Measurements from ENCODE around the gene PTPRT. TPM values are rescaled to one million over a fixed set of nuclear protein-coding genes. Genes with fewer than 3 reads are reported as not detected.

PTPRT gene
- polyA plus RNA-seq, 1 of the 3 experiments (the other 2 are of a cell fraction): not detected

- no peaks in the 10 kb centered on the region for H3K4me1 ChIP-seq (ENCODE audit: control insufficient read depth in 1 of 2, insufficient read depth in 2 of 2, low read depth in 1 of 2, low read length in 1 of 2)
- no peaks in the 10 kb centered on the region for H3F3A ChIP-seq (replicated peaks; ENCODE audit: insufficient read depth)
- no peak overlapping the region for H3K9ac ChIP-seq
- ChIA-PET POLR2A (no interaction called here), CTCF (interaction anchor here (1.0 kb wide), 1 partner anchor 23 kb away, joined by 4 read pairs; no protein-coding TSS in a partner anchor)
- no peaks in the 10 kb centered on the region for H4K20me1 ChIP-seq (ENCODE audit: insufficient read depth)
- H3K79me2 ChIP-seq (ENCODE audit: insufficient read depth): no peaks in the 10 kb centered on the region
- no peaks in the 10 kb centered on the region; the same call in 1 of the 2 replicates for H3K9me3 ChIP-seq
- no peak overlapping the region for H3K4me3 ChIP-seq (ENCODE audit: low read depth in 2 of 2, low read length in 1 of 2)
- no peak overlapping the region for H3K4me2 ChIP-seq
- H3K9me2 ChIP-seq: no peaks in the 10 kb centered on the region
- WGBS (ENCODE audit: low lambda C conversion rate): 5% methylated on average over 6 of the region's 10 CpGs
- H2AFZ ChIP-seq (ENCODE audit: low read depth): no peak overlapping the region
- H3K27ac ChIP-seq (ENCODE audit: low read depth in 2 of 2, low read length in 1 of 2): no peak overlapping the region
- no peak for TF ChIP-seq NRF1 (IDR thresholded peaks at IDR 0.05; ENCODE audit: low read depth, low read length)
- TF ChIP-seq EP300 (IDR thresholded peaks at IDR 0.05; ENCODE audit: borderline replicate concordance in 1 of 2, low read depth in 1 of 2, low read length in 1 of 2): no peak
- TF ChIP-seq, protein P1, sequence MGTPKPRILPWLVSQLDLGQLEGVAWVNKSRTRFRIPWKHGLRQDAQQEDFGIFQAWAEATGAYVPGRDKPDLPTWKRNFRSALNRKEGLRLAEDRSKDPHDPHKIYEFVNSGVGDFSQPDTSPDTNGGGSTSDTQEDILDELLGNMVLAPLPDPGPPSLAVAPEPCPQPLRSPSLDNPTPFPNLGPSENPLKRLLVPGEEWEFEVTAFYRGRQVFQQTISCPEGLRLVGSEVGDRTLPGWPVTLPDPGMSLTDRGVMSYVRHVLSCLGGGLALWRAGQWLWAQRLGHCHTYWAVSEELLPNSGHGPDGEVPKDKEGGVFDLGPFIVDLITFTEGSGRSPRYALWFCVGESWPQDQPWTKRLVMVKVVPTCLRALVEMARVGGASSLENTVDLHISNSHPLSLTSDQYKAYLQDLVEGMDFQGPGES (IDR thresholded peaks at IDR 0.05; ENCODE audit: low read depth, low read length): no peak
- no peak for TF ChIP-seq NFIC (IDR thresholded peaks at IDR 0.05; ENCODE audit: borderline replicate concordance)
- TF ChIP-seq TEAD4 (IDR thresholded peaks at IDR 0.05; ENCODE audit: borderline replicate concordance, insufficient read depth): no peak
- TF ChIP-seq FOSL2 (IDR thresholded peaks at IDR 0.05; ENCODE audit: borderline replicate concordance, low read depth): no peak
- no peak for TF ChIP-seq USF2 (IDR thresholded peaks at IDR 0.05; ENCODE audit: borderline replicate concordance, low read depth, low read length)
- TF ChIP-seq CHD2 (IDR thresholded peaks at IDR 0.05; ENCODE audit: low read length, partially characterized antibody): no peak
- no peak for TF ChIP-seq PBX3 (IDR thresholded peaks at IDR 0.05)
- no peak for TF ChIP-seq RCOR1 (IDR thresholded peaks at IDR 0.05; ENCODE audit: low read length)
- no peak for TF ChIP-seq EZH2phosphoT487 (IDR thresholded peaks at IDR 0.05; ENCODE audit: borderline replicate concordance, low read depth)
- no peak for TF ChIP-seq GABPA (IDR thresholded peaks at IDR 0.05; ENCODE audit: low read depth)
- no peak for TF ChIP-seq USF1 (IDR thresholded peaks at IDR 0.05; ENCODE audit: borderline replicate concordance, low read depth)
- no peak for DNase-seq
- H3K27me3 ChIP-seq (ENCODE audit: insufficient read depth): no peaks in the 10 kb centered on the region
- no peaks in the 10 kb centered on the region for H3K36me3 ChIP-seq (replicated peaks in 1 of 2; ENCODE audit: control insufficient read depth in 1 of 2, insufficient read depth in 2 of 2, low read length in 1 of 2)
These were observed 830.1 kb downstream of the PTPRT start for GRCh38 chr20:42359617-42360016.

DNA sequence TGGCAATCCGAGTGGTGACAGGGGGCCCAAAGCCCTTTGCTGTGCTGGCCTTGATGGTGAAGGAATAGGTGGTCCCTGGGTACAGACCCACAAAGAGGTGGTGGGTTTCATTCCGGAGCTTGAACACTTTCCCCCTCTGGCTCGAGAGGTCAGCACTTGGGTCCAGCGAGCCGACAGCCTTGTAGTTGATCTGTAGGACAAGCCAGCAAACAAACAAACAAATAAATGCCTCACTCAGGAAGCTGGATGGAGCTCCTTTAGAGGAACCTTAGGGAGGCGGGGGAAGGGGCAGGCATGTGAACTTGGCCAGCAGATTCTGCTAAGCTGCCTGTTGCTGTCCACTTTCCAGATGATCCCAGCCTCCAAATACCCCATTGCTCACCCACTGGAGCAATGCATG is 837.6 kb downstream of the PTPRT start:
- no peaks in the 10 kb centered on the region for H3K9me2 ChIP-seq
- POLR2A ChIA-PET: no interaction called here
- H3K79me2 ChIP-seq (ENCODE audit: insufficient read depth): no peaks in the 10 kb centered on the region
- no peak for TF ChIP-seq RAD21 (IDR thresholded peaks at IDR 0.05; ENCODE audit: low read length)
- TF ChIP-seq TCF12 (IDR thresholded peaks at IDR 0.05): no peak
- no peak for TF ChIP-seq MEF2A (IDR thresholded peaks at IDR 0.05; ENCODE audit: borderline replicate concordance, low read depth)
- TF ChIP-seq YY1 (IDR thresholded peaks at IDR 0.05; ENCODE audit: low read depth): no peak
- no peak for TF ChIP-seq MAX (IDR thresholded peaks at IDR 0.05; ENCODE audit: low read depth)
- TF ChIP-seq CHD2 (IDR thresholded peaks at IDR 0.05; ENCODE audit: low read length, partially characterized antibody): no peak
- no peak for TF ChIP-seq REST (IDR thresholded peaks at IDR 0.05; ENCODE audit: low read depth, low read length)
- TF ChIP-seq USF1 (IDR thresholded peaks at IDR 0.05; ENCODE audit: borderline replicate concordance, low read depth): no peak
- no peak for TF ChIP-seq FOXJ3 (CRISPR knock-in tag; IDR thresholded peaks at IDR 0.05)
- TF ChIP-seq EZH2phosphoT487 (IDR thresholded peaks at IDR 0.05; ENCODE audit: borderline replicate concordance, low read depth): no peak

More for the DNA sequence above, 837.6 kb downstream of the PTPRT start:
- Histone ChIP-seq H2AFZ (ENCODE audit: low read depth) (no peak overlapping the region), H3K4me2 (no peak overlapping the region), H3K36me3 (replicated peaks in 1 of 2; ENCODE audit: control insufficient read depth in 1 of 2, insufficient read depth in 2 of 2, low read length in 1 of 2) (no peaks in the 10 kb centered on the region), H3K9me3 (no peaks in the 10 kb centered on the region; the same call in 1 of the 2 replicates), H3K27ac (ENCODE audit: low read depth in 2 of 2, low read length in 1 of 2) (no peak overlapping the region), H3K4me1 (ENCODE audit: control insufficient read depth in 1 of 2, insufficient read depth in 2 of 2, low read depth in 1 of 2, low read length in 1 of 2) (no peaks in the 10 kb centered on the region), H3K9ac (no peak overlapping the region), H4K20me1 (ENCODE audit: insufficient read depth) (no peaks in the 10 kb centered on the region), H3K4me3 (ENCODE audit: low read depth in 2 of 2, low read length in 1 of 2) (no peak overlapping the region), H3F3A (replicated peaks; ENCODE audit: insufficient read depth) (no peaks in the 10 kb centered on the region), H3K27me3 (ENCODE audit: insufficient read depth) (no peaks in the 10 kb centered on the region)
- no peak for DNase-seq
- CTCF ChIA-PET: no interaction called here
- 25% methylated on average over 6 of the region's 6 CpGs for WGBS (ENCODE audit: low lambda C conversion rate)

Measured in SK-N-SH (cell line).